GM12878 (cell line): ENCODE results near the gene ARL11. TPM values are rescaled to one million over a fixed set of nuclear protein-coding genes. Genes with fewer than 3 reads are reported as not detected.

Experiments
- ATAC-seq: fragments of 200-7000 bp; cut with Tn5 transposase; 3 replicates; pipeline ENCODE4 v1.9.1; 2020; ENCODE audit warnings: mild to moderate bottlenecking, moderate library complexity
- BruUV-seq: library from RNA; stranded (reverse); fragments of 400-500 nt; replicated peaks from 2 replicates; lab custom pipeline; 2021; lab: Mats Ljungman, UMichigan
- CTCF ChIA-PET: fragments of 300-600 bp; sonication (Branson Sonifier 250); formaldehyde crosslinking; extraction: SDS; loops from one replicate; lab custom pipeline; 2021; ENCODE audit warnings: inconsistent platforms; lab: Yijun Ruan, JAX
- POLR2A ChIA-PET: fragments of 350-600 bp; formaldehyde crosslinking; extraction: SDS; loops from one replicate; lab custom pipeline; 2021; ENCODE audit warnings: inconsistent platforms; lab: Charles Lee
- RAD21 ChIA-PET: fragments of 300-600 bp; sonication (Branson Sonifier 250); formaldehyde crosslinking; loops from one replicate; lab custom pipeline; 2023; ENCODE audit warnings: antibody characterized with exemption; ENCODE audit not compliant: unreplicated experiment; lab: Charles Lee
- SMC1A ChIA-PET: fragments of 300-600 bp; sonication (Branson Sonifier 250); formaldehyde crosslinking; loops from one replicate; lab custom pipeline; 2023; ENCODE audit not compliant: unreplicated experiment, uncharacterized antibody; lab: Charles Lee
- DNase-seq: peaks from one replicate; pipeline ENCODE4 v3.0.0-alpha.2; 2011; ENCODE audit warnings: low read depth, low spot score
- FAIRE-seq: peaks from 3 replicates; lab custom pipeline; 2011; peaks lifted over from hg19 to GRCh38; lab: Jason Lieb, UNC
- H2AFZ ChIP-seq: 2 replicates; pipeline ENCODE4 v1.6.0; 2011; ENCODE audit warnings: low read depth, low read length, control low read depth; ENCODE audit not compliant: control insufficient read depth
- H3K27ac ChIP-seq: 2 replicates; pipeline ENCODE4 v1.5.1; 2011; ENCODE audit warnings: control low read depth; ENCODE audit not compliant: control insufficient read depth, insufficient read depth
- H3K27me3 ChIP-seq, 2 experiments: replicated peaks in 1 of 2; 2 replicates each; pipeline versions ENCODE4 v1.6.0 to v1.6.1; 2011; ENCODE audit warnings: low read length in 1 of 2; ENCODE audit not compliant: control insufficient read depth in 2 of 2, insufficient read depth in 2 of 2
- H3K36me3 ChIP-seq, 2 experiments: 2 replicates each; pipeline ENCODE4 v1.5.1; 2011; ENCODE audit warnings: low read length in 1 of 2; ENCODE audit not compliant: control insufficient read depth in 2 of 2, insufficient read depth in 2 of 2
- H3K4me1 ChIP-seq: 2 replicates; pipeline ENCODE4 v1.6.1; 2011; ENCODE audit warnings: mild to moderate bottlenecking, low read length, moderate library complexity, mixed read lengths; ENCODE audit not compliant: control insufficient read depth, insufficient read depth
- H3K4me2 ChIP-seq: 2 replicates; pipeline ENCODE4 v1.6.0; 2011; ENCODE audit warnings: control low read depth; ENCODE audit not compliant: control insufficient read depth, insufficient read depth
- H3K4me3 ChIP-seq: fragments of 200-600 bp; sonication (generic); 2 replicates; pipeline ENCODE4 v1.5.1; 2016
- H3K79me2 ChIP-seq: 2 replicates; pipeline ENCODE4 v1.6.0; 2011; ENCODE audit warnings: low read length; ENCODE audit not compliant: control insufficient read depth, insufficient read depth
- H3K9ac ChIP-seq: 2 replicates; pipeline ENCODE4 v1.8.0; 2011; ENCODE audit warnings: low read length, control low read depth, mixed read lengths; ENCODE audit not compliant: control insufficient read depth, insufficient read depth
- H3K9me3 ChIP-seq: replicated peaks from 3 replicates; pipeline ENCODE4 v1.5.1; 2011; ENCODE audit warnings: mild to moderate bottlenecking, low read length; ENCODE audit not compliant: control insufficient read depth, insufficient read depth
- H4K20me1 ChIP-seq: 2 replicates; pipeline ENCODE4 v1.6.0; 2011; ENCODE audit not compliant: control insufficient read depth, insufficient read depth
- BMI1 ChIP-seq: fragments of 450-650 bp; IDR thresholded peaks from 2 replicates; pipeline ENCODE4 v1.6.1; 2016; ENCODE audit warnings: mild to moderate bottlenecking, moderate library complexity, borderline replicate concordance
- CBX5 ChIP-seq: sonication (generic); IDR thresholded peaks from 2 replicates; pipeline ENCODE4 v1.6.1; 2016; ENCODE audit warnings: low read depth, moderate library complexity, mild to moderate bottlenecking, inconsistent platforms
- GABPA ChIP-seq: IDR thresholded peaks from 2 replicates; pipeline ENCODE4 v1.6.1; 2014; ENCODE audit warnings: antibody characterized with exemption, low read depth, mild to moderate bottlenecking, inconsistent platforms
- MTA2 ChIP-seq: fragments of 450-650 bp; IDR thresholded peaks from 2 replicates; pipeline ENCODE4 v1.6.1; 2016; ENCODE audit warnings: low read depth, mild to moderate bottlenecking, moderate library complexity
- NFYB ChIP-seq: IDR thresholded peaks from 2 replicates; pipeline ENCODE4 v1.6.1; 2011; ENCODE audit warnings: low read depth, mild to moderate bottlenecking, low read length, improper control_type of control experiment, moderate library complexity; ENCODE audit not compliant: insufficient read depth
- SMARCA5 ChIP-seq: fragments of 450-650 bp; IDR thresholded peaks from 2 replicates; pipeline ENCODE4 v1.6.1; 2017; ENCODE audit warnings: mild to moderate bottlenecking
- TBL1XR1 ChIP-seq: IDR thresholded peaks from 2 replicates; pipeline ENCODE4 v1.6.1; 2012; ENCODE audit warnings: low read depth, low read length, improper control_type of control experiment
- ZNF384 ChIP-seq: IDR thresholded peaks from 2 replicates; pipeline ENCODE4 v1.6.1; 2012; ENCODE audit warnings: low read depth, mild to moderate bottlenecking, low read length, improper control_type of control experiment, borderline replicate concordance
- WGBS: methylation state at CpG from one replicate; pipeline ENCODE4 v1.1.6; 2016; ENCODE audit warnings: low lambda C conversion rate; ENCODE audit not compliant: insufficient replicate concordance, insufficient coverage; ENCODE audit errors: missing lambda C conversion rate; 5-methylcytosine and 5-hydroxymethylcytosine counted together
- in situ Hi-C: fragments of 300-500 bp; cut with MboI; formaldehyde crosslinking; loops from 9 replicates; pipeline ENCODE4 v1.14.3; 2018; ENCODE audit warnings: mixed read lengths
- intact Hi-C: fragments of 100-400 bp; cut with micrococcal nuclease; formaldehyde crosslinking; loops from one replicate; pipeline ENCODE4 v1.14.2; 2022; ENCODE audit not compliant: unreplicated experiment
- polyA plus RNA-seq, 11 experiments: library from polyadenylated mRNA; depleted of rRNA in 4 of 11; unstranded in 6 of 11; stranded (reverse) in 5 of 11; fragments of >200 nt; fragmentation: Nextera tagmentation in 4 of 11; fragmentation: Illumina TruSeq in 1 of 11; extraction: Ambion mirVana in 4 of 11; extraction: Trizol in 1 of 11; gene quantifications; 1 replicate in 1 of 11; 2 replicates in 10 of 11; pipeline versions ENCODE4 v1.2.1 to v1.2.3, GENCODE V29; 2011 to 2016; ENCODE audit warnings: inconsistent platforms in 2 of 11, missing spikeins in 2 of 11, low read depth in 1 of 11
- total RNA-seq, 4 experiments: library from RNA; depleted of rRNA in 3 of 4; stranded (reverse); fragments of >200 nt in 3 of 4; fragmentation: Illumina TruSeq in 1 of 4; extraction: Trizol in 1 of 4; gene quantifications; 2 replicates each; pipeline versions ENCODE4 v1.2.1 to v1.2.3, GENCODE V29; 2013 to 2021
- TF ChIP-seq, protein P1 (sequence below): fragments of 450-650 bp; IDR thresholded peaks from 2 replicates; pipeline ENCODE4 v1.6.1; 2016; ENCODE audit warnings: mild to moderate bottlenecking, moderate library complexity, borderline replicate concordance
- TF ChIP-seq, protein P2 (sequence below): fragments of 450-650 bp; IDR thresholded peaks from 2 replicates; pipeline ENCODE4 v1.6.1; 2014; ENCODE audit warnings: mild to moderate bottlenecking
- TF ChIP-seq, protein P3 (sequence below): fragments of 450-650 bp; conservative IDR thresholded peaks from 2 replicates; pipeline ENCODE4 v1.6.1; 2017; ENCODE audit warnings: mild to moderate bottlenecking, moderate library complexity

Gene ARL11
- total and polyA plus RNA-seq, 10 of the 15 experiments (the other 5 are each of a cell fraction or from before 2014, with no cell fraction given), result 2.0 to 7.2 (median 4.4) TPM

DNA sequence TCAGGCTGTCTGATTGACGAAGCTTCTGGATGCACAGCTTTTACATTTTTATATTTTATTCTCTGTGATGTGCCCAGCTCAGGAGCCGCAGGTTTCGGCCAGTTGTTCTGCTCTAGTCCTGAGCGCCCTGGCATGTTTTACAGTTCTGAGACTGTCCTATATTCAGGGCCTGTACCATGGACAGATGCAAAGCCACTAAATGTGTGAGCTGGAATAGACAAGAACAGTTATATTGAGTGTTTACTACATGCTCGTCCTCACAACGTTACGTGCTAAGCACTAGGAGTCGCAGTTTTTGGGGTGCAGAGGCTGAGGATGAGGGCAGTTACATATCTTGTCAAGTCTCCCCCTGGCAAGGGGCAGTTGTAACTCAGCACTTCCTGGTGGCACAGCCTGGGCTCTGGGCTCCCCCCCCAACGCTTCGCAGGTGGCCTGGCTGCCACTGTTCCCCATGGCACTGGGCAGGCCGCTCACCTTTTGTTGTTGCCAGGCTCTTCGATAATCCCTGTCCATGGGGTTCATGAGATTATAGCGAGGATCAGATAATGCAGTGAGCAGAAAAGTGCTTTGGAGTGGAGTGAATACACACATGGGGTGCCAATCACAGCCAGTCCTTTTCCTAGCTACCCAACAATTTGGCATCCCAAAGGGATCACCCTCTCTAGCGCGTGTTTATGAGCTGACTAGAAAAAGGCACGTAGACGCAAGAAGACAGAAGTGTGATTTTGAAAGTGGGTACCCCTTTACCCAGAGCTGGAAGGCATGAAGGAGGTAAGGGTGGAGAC, 23.5 kb downstream of the ARL11 start:
- in situ Hi-C loops (loop anchor here (25.0 kb wide), 1 partner anchor 1411 kb away; no protein-coding TSS in a partner anchor), intact Hi-C loops (loop anchor here (5.0 kb wide), 2 partner anchors 196 to 1196 kb away; no protein-coding TSS in a partner anchor)
- H3K9me3 ChIP-seq, result no peaks in the 10 kb centered on the region
- H3K9ac ChIP-seq, result no peak overlapping the region
- ChIA-PET POLR2A (no interaction called here), CTCF (no interaction called here), RAD21 (no interaction called here), SMC1A (no interaction called here)
- no peaks in the 10 kb centered on the region for H3K79me2 ChIP-seq
- H3K27ac ChIP-seq, result no peak overlapping the region
- no peak for TF ChIP-seq ZNF384
- no peak for TF ChIP-seq CBX5
- TF ChIP-seq, protein P1, sequence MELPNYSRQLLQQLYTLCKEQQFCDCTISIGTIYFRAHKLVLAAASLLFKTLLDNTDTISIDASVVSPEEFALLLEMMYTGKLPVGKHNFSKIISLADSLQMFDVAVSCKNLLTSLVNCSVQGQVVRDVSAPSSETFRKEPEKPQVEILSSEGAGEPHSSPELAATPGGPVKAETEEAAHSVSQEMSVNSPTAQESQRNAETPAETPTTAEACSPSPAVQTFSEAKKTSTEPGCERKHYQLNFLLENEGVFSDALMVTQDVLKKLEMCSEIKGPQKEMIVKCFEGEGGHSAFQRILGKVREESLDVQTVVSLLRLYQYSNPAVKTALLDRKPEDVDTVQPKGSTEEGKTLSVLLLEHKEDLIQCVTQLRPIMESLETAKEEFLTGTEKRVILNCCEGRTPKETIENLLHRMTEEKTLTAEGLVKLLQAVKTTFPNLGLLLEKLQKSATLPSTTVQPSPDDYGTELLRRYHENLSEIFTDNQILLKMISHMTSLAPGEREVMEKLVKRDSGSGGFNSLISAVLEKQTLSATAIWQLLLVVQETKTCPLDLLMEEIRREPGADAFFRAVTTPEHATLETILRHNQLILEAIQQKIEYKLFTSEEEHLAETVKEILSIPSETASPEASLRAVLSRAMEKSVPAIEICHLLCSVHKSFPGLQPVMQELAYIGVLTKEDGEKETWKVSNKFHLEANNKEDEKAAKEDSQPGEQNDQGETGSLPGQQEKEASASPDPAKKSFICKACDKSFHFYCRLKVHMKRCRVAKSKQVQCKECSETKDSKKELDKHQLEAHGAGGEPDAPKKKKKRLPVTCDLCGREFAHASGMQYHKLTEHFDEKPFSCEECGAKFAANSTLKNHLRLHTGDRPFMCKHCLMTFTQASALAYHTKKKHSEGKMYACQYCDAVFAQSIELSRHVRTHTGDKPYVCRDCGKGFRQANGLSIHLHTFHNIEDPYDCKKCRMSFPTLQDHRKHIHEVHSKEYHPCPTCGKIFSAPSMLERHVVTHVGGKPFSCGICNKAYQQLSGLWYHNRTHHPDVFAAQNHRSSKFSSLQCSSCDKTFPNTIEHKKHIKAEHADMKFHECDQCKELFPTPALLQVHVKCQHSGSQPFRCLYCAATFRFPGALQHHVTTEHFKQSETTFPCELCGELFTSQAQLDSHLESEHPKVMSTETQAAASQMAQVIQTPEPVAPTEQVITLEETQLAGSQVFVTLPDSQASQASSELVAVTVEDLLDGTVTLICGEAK, result no peak
- TF ChIP-seq, protein P2, sequence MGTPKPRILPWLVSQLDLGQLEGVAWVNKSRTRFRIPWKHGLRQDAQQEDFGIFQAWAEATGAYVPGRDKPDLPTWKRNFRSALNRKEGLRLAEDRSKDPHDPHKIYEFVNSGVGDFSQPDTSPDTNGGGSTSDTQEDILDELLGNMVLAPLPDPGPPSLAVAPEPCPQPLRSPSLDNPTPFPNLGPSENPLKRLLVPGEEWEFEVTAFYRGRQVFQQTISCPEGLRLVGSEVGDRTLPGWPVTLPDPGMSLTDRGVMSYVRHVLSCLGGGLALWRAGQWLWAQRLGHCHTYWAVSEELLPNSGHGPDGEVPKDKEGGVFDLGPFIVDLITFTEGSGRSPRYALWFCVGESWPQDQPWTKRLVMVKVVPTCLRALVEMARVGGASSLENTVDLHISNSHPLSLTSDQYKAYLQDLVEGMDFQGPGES, result no peak
- TF ChIP-seq MTA2, result no peak
- TF ChIP-seq BMI1, result no peak
- TF ChIP-seq, protein P3, sequence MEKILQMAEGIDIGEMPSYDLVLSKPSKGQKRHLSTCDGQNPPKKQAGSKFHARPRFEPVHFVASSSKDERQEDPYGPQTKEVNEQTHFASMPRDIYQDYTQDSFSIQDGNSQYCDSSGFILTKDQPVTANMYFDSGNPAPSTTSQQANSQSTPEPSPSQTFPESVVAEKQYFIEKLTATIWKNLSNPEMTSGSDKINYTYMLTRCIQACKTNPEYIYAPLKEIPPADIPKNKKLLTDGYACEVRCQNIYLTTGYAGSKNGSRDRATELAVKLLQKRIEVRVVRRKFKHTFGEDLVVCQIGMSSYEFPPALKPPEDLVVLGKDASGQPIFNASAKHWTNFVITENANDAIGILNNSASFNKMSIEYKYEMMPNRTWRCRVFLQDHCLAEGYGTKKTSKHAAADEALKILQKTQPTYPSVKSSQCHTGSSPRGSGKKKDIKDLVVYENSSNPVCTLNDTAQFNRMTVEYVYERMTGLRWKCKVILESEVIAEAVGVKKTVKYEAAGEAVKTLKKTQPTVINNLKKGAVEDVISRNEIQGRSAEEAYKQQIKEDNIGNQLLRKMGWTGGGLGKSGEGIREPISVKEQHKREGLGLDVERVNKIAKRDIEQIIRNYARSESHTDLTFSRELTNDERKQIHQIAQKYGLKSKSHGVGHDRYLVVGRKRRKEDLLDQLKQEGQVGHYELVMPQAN, result no peak
- TF ChIP-seq TBL1XR1, result no peak
- TF ChIP-seq NFYB, result no peak
- TF ChIP-seq GABPA, result no peak
- no peak for TF ChIP-seq SMARCA5
- no peak overlapping the region for H3K4me3 ChIP-seq
- WGBS, result 87% methylated on average over 17 of the region's 17 CpGs
- H3K27me3 ChIP-seq, result no peaks in the 10 kb centered on the region
- H4K20me1 ChIP-seq, result no peaks in the 10 kb centered on the region
- no peak overlapping the region for H3K4me2 ChIP-seq
- BruUV-seq, result no TSS peak
- ATAC-seq (no peak), FAIRE-seq (no peak), DNase-seq (no peak)
- no peak overlapping the region for H2AFZ ChIP-seq
- H3K36me3 ChIP-seq, result no peaks in the 10 kb centered on the region
- no peaks in the 10 kb centered on the region for H3K4me1 ChIP-seq
